GM12865 (cell line): ENCODE results near the gene PPP2R1B.
A peak's percentile ranks its signal among the peaks of the same experiment; 100 is the strongest.
"Not testable (repeated sequence)": the region's sequence is repeated elsewhere in the genome, so short reads cannot be mapped to it uniquely, and the experiment has no call there.

Experiments used
- DNase-seq: peaks from one replicate; pipeline ENCODE4 v3.0.0; 2010; ENCODE audit warnings: low read depth
- H3K4me3 ChIP-seq: 2 replicates; pipeline ENCODE4 v1.5.1; 2011; ENCODE audit warnings: mild to moderate bottlenecking, low read depth, low read length, control low read depth
- TF ChIP-seq, protein P1 (sequence below): IDR thresholded peaks from 2 replicates; pipeline ENCODE4 v1.5.1; 2011; ENCODE audit warnings: low read length, control low read depth, low read depth, inconsistent platforms; ENCODE audit not compliant: insufficient read depth; ENCODE audit errors: missing control alignments

The PPP2R1B gene

DNA sequence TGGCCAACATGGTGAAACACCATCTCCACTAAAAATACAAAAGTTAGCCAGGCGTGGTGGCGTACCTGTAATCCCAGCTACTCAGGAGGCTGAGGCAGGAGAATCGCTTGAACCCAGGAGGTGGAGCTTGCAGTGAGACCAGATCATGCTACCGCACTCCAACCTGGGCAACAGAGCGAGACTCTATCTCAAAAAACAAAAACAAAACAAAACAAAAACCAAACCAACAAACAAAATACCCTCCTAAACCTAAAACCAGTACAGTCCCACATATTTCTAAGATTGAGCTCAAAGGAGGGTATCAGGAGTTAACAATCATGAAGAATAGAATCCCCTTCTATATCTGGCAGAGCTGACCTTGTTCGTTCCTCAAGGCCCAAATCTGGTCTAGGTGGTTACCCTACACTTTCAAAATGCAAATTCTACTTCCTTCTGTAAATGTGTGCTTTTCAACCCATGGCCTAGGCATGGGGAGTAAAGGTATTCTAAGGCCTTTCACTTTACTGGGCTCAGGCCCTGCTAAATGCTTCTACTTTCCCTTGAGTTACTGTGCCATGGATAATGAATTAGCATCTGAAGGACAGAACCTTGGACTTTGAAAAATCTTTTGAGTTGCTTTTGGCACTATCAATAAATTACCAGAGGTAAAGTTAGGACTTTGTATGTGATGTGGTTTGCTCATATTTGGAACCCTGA is 10.4 kb upstream of the PPP2R1B start:
- peak overlapping the region; percentile 29; the same call in 1 of the 2 replicates for H3K4me3 ChIP-seq
- TF ChIP-seq, protein P1, sequence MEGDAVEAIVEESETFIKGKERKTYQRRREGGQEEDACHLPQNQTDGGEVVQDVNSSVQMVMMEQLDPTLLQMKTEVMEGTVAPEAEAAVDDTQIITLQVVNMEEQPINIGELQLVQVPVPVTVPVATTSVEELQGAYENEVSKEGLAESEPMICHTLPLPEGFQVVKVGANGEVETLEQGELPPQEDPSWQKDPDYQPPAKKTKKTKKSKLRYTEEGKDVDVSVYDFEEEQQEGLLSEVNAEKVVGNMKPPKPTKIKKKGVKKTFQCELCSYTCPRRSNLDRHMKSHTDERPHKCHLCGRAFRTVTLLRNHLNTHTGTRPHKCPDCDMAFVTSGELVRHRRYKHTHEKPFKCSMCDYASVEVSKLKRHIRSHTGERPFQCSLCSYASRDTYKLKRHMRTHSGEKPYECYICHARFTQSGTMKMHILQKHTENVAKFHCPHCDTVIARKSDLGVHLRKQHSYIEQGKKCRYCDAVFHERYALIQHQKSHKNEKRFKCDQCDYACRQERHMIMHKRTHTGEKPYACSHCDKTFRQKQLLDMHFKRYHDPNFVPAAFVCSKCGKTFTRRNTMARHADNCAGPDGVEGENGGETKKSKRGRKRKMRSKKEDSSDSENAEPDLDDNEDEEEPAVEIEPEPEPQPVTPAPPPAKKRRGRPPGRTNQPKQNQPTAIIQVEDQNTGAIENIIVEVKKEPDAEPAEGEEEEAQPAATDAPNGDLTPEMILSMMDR: no peak
- peak; percentile 83 for DNase-seq

DNA sequence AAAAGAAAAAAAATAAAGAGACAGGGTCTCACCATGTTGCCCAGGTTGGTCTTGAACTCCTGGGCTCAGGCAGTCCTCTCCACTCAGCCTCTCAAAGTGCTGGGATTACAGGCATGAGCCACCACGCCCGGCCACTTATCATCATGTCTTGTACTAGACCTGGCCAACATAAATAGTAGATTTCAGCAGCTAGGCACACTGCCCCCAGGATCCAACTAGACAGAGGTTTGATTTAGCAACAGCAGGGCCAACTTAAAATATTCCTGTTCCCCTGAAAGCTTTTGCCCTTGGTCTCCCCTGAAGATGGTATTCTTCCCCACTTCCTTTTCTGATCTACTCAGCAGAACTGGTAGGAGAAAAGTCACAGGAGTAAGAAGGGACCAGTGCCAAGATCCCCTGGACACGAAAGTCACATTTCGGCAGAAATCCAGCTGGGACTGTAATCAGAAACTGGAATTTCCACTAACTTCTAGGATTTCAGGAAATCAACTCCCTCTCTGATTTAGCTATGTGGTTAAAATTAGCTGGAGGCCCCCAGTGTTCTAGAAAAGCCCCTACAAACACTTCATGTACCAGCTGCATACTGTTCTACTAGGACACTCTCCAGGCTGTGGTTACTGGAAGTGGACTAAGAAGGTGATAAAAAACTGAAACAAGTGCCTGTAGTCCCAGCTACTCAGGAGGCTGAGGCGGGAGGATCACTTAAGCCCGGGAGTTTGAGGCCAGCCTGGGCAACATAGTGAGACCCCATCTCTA is 8.9 kb upstream of the PPP2R1B start:
- TF ChIP-seq, protein P1: no peak
- H3K4me3 ChIP-seq: no peak overlapping the region
- DNase-seq: no peak

DNA sequence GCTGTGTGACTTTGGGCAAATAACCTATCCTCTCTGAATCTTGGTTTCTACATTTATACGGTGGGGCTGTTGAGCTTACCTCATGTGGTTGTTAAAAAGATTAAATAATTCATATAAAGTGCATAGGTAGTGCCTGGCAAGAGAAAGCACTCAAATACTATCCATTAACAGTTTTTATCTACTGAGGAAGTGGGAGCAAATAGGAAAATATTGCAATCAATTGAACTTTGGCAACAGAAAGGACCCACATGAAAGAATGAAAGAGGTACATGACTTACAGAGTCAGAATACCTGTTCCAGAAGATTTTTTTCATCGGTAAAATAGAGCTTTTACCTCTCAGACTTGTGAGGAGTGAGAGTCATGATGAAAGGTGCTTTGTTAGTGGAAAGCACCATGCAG is 6.3 kb upstream of the PPP2R1B start:
- H3K4me3 ChIP-seq: no peak overlapping the region
- no peak for DNase-seq
- TF ChIP-seq, protein P1: no peak

DNA sequence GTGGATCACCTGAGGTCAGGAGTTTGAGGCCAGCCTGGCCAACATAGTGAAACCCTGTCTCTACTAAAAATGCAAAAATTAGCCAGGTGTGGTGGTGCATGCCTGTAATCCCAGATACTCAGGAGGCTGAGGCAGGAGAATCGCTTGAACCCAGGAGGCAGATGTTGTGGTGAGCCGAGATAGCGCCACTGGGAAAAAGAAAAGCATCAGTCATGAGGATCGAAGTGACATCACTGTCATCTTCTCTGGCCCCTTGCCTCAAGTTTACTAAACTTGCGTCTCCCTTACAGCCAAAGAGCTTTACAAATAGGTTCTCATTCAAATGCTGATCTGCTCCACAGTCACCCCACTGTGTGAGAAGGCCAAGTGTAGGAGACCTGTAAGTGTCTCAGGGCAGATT is 5.0 kb upstream of the PPP2R1B start:
- not testable (repeated sequence) for DNase-seq

DNA sequence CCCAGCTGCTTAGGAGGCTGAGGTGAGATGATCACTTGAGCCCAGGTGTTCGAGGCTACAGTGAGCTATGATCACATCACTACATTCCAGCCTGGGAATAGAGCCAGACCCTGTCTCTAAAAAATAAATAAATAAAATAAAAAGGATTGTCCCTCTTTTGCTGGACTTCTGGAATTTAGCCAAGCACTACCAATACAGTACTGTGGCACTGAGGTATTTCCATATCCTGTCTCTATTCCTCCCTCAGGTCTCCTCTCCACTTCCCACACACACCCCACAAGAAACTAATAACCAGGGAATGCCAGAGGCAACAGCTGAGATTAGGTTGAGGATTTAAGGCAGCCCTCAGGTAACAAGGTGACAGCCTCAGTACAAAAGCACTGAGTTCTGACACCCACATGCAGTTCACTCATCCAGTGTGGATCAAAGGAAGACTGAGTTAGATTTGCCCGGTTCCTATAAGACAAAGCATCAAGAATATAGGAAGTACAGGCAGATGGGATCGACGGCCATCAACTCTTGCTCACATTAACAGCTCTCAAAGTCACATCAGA is 4.5 kb upstream of the PPP2R1B start:
- DNase-seq: no peak
- TF ChIP-seq, protein P1: no peak
- H3K4me3 ChIP-seq: no peak overlapping the region

More for the DNA sequence above, 5.0 kb upstream of the PPP2R1B start:
- H3K4me3 ChIP-seq: not testable (repeated sequence)

DNA sequence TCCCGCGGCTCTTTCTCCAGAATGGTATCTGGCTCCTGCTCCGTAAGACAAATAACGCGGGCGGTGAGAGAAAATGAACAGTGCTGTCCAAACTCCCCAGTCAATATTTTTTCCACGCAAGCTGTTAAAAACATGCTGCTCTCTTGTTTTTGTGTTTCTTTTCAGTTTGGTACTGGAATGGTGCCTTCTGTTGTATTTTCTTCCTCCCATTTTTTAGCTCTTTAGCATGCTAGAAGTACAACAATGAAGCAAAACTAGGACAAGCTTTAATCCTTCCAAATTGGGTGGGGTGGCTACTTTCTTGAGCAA is 599 bp upstream of the PPP2R1B start:
- TF ChIP-seq, protein P1: no peak
- DNase-seq: no peak
- peak overlapping the region; percentile 87 for H3K4me3 ChIP-seq

DNA sequence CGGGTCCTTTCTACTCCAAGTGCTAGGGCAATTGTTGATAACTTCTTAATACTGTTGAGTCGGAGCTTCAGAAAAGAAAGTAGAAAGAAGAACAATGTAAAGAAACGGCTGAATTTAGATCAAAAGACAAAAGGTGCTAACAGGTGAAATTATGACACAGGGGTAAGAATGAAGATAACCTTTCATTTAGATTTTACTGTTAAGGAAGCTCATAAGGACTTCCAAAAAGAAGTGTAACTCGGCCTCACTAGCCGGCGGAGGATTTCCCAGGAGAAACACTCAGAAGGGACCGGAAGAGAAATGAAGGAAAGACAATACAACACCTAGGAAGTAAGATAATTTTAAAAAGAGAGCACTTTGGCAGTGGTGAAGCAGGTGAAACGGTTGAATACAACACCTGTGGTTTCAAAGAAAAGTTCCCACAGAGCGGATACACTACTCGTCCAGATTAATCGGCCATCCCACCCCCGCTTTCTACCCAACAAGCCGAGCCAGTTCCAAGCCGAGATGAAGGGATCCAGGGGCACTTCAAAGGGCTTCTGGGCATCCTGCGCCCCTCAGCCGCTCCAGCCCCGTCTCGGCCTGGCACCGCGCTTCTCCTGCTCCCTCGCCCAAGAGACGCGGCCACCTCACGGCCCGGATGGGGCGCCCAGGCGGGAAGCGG is 737 bp downstream of the PPP2R1B start:
- DNase-seq: no peak

More for the DNA sequence above, 737 bp downstream of the PPP2R1B start:
- TF ChIP-seq, protein P1: no peak
- H3K4me3 ChIP-seq: peak overlapping the region; percentile 87
